ENCODE measurements around the gene CLDN3.
"Not testable (repeated sequence)": the region's sequence is repeated elsewhere in the genome, so short reads cannot be mapped to it uniquely, and the experiment has no call there.

Gene CLDN3

GRCh38 chr7:73735528-73735905 is 34.6 kb downstream of the CLDN3 start:
- DNase-seq = no peak

GRCh38 chr7:73734619-73735527 is 35.2 kb downstream of the CLDN3 start:
- DNase-seq = peak; percentile 74

GRCh38 chr7:73732397-73732796 is 37.7 kb downstream of the CLDN3 start:
- no peak for DNase-seq

- DNase-seq = no peak
Measured at GRCh38 chr7:73730485-73730884, 39.6 kb downstream of the CLDN3 start.

GRCh38 chr7:73728551-73728950 is 41.5 kb downstream of the CLDN3 start:
- no peak for DNase-seq

GRCh38 chr7:73727952-73728351 is 42.1 kb downstream of the CLDN3 start:
- DNase-seq = no peak

GRCh38 chr7:73726083-73726466 is 44.0 kb downstream of the CLDN3 start:
- DNase-seq = no peak

GRCh38 chr7:73723813-73724212 is 46.3 kb downstream of the CLDN3 start:
- no peak for DNase-seq

- no peak for DNase-seq
Measured at GRCh38 chr7:73722785-73723184, 47.3 kb downstream of the CLDN3 start.

- not testable (repeated sequence) for DNase-seq
Measured at GRCh38 chr7:73722182-73722581, 47.9 kb downstream of the CLDN3 start.

GRCh38 chr7:73721377-73721817 is 48.7 kb downstream of the CLDN3 start:
- DNase-seq = no peak

GRCh38 chr7:73720443-73720842 is 49.6 kb downstream of the CLDN3 start:
- DNase-seq = not testable (repeated sequence)

- DNase-seq = no peak
Measured at GRCh38 chr7:73719806-73720169, 50.3 kb downstream of the CLDN3 start.
